ENCODE data around the gene SH2D5. TPM values are rescaled to one million over a fixed set of nuclear protein-coding genes. Genes with fewer than 3 reads are reported as not detected.
"Not testable (repeated sequence)": the region's sequence is repeated elsewhere in the genome, so short reads cannot be mapped to it uniquely, and the experiment has no call there.

SH2D5 gene
- total and polyA plus RNA-seq, 3 experiments from 2014 or later: 0.13 to 0.24 TPM; not detected in 1

DNA sequence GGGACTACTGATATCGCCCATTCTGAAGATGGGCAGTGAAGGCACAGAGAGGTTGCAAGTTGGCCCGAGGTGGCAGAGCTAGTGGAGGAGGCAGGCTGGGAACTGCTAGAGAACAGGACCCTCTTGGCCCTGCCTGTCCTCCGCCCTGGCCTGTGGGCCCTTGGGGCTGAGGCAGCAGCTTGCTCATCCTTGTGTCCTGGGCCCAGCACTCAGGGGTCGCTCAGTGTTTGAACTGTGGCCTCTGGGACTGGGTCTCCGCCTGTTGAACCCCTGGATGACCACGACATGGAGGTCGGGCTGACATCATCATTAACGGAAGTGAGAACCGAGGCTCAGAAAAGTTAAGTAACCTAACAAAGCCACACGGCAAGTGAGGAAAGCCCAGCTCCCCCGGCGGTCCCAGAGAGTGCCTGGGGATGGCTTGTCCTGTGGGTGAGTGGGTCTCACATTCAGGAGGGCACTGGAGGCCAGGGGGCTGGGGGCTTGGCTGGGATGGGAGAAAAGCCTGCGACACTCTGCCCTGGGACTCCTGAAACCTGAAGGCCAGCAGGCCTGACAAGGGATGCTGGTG, 48.4 kb downstream of the SH2D5 start:
- no peaks in the 10 kb centered on the region for H3K9me3 Mint-ChIP-seq
- ChIA-PET POLR2A (no interaction called here), CTCF (interaction anchor here (2.0 kb wide), 1 partner anchor 12 kb away, joined by 6 read pairs; no protein-coding TSS in a partner anchor)
- H3K4me3 Mint-ChIP-seq: no peak overlapping the region
- H3K36me3 Mint-ChIP-seq: no peaks in the 10 kb centered on the region
- Histone ChIP-seq H3K4me1 (ENCODE audit: insufficient read depth, low read length) (no peaks in the 10 kb centered on the region), H3K4me3 (ENCODE audit: low read length) (no peak overlapping the region), H3K27ac (ENCODE audit: low read depth, low read length) (no peak overlapping the region), H3K9me3 (ENCODE audit: low read length) (no peaks in the 10 kb centered on the region), H3K36me3 (ENCODE audit: insufficient read depth, low read length) (no peaks in the 10 kb centered on the region), H3K27me3 (ENCODE audit: insufficient read depth, low read length, poor library complexity, severe bottlenecking) (no peaks in the 10 kb centered on the region)
- H3K27me3 Mint-ChIP-seq: peaks cover 6 to 27% of the 10 kb centered on the region in 2 donors
- H3K27ac Mint-ChIP-seq: no peak overlapping the region
- DNase-seq: no peak
- H3K4me1 Mint-ChIP-seq: peaks cover 0 to 3% (median 0%) of the 10 kb centered on the region in 3 donors

DNA sequence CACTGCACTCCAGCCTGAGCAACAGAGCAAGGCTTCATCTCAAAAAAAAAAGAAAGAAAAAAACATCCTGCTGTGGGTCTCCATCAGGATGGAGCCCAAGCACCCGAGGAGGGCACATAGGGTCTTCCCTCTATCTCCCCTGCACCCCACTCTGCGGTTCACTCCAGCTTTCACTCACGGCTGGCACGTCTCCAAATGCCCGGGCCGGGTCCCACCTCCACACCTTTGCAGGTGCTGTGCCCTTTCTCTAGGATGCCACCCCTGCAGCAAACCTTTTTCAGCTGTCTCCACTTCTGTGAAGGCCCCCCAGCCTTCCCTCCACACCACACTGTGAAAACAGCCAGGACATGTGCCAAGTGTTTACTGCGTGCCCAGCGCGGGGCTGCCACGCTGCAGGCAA, 48.9 kb downstream of the SH2D5 start:
- H3K9me3 Mint-ChIP-seq: no peaks in the 10 kb centered on the region
- no peaks in the 10 kb centered on the region for H3K36me3 ChIP-seq (ENCODE audit: insufficient read depth, low read length)
- H3K27ac Mint-ChIP-seq: no peak overlapping the region
- H3K4me1 Mint-ChIP-seq: peaks cover 3 to 7% (median 4%) of the 10 kb centered on the region in 3 donors
- ChIA-PET CTCF (no interaction called here), POLR2A (no interaction called here)
- no peaks in the 10 kb centered on the region for H3K27me3 ChIP-seq (ENCODE audit: insufficient read depth, low read length, poor library complexity, severe bottlenecking)
- no peak overlapping the region for H3K4me3 ChIP-seq (ENCODE audit: low read length)
- DNase-seq: no peak
- no peaks in the 10 kb centered on the region for H3K36me3 Mint-ChIP-seq
- no peak overlapping the region for H3K4me3 Mint-ChIP-seq
- peaks cover 6 to 27% of the 10 kb centered on the region in 2 donors for H3K27me3 Mint-ChIP-seq
- no peaks in the 10 kb centered on the region for H3K9me3 ChIP-seq (ENCODE audit: low read length)
- no peak overlapping the region for H3K27ac ChIP-seq (ENCODE audit: low read depth, low read length)
- H3K4me1 ChIP-seq (ENCODE audit: insufficient read depth, low read length): no peaks in the 10 kb centered on the region

DNA sequence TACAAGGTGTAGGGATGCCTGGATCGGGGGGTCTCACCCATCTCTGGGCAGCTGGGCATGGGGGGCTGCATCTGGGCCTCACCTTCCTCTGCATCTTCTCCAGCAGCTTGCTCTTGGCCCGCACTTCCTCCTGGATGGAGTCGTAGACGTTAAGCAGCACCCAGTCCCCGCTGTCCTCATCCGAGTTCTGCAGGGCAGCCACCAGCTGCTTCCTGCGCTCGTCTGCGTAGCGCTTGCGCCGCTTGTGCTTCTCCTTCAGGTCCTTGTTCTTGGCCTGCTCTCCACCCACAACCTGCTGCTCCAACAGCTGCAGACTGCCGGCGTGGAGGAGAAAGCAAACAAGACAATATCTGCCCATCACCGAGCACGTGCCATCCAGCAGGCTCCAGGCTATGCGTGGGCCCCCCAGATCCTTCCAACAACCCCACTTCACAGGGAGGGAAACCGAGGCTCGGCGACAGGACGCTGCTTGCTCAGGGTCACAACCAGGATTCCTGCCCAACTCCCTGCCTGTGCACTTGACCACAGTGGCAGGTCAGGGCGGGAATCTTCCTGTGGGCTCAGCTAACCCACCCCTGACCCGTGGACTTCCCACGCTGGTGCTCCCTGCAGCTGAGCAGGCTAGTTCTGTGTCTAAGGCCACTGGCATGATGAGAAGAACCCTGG, 49.8 kb downstream of the SH2D5 start:
- Histone ChIP-seq H3K4me3 (ENCODE audit: low read length) (no peak overlapping the region), H3K27me3 (ENCODE audit: insufficient read depth, low read length, poor library complexity, severe bottlenecking) (no peaks in the 10 kb centered on the region), H3K36me3 (ENCODE audit: insufficient read depth, low read length) (no peaks in the 10 kb centered on the region), H3K9me3 (ENCODE audit: low read length) (no peaks in the 10 kb centered on the region), H3K4me1 (ENCODE audit: insufficient read depth, low read length) (no peaks in the 10 kb centered on the region), H3K27ac (ENCODE audit: low read depth, low read length) (no peak overlapping the region)
- POLR2A ChIA-PET: no interaction called here
- H3K9me3 Mint-ChIP-seq: peaks cover 0 to 4% (median 3%) of the 10 kb centered on the region in 5 donors
- no peak for DNase-seq
- H3K27me3 Mint-ChIP-seq: peaks cover 7 to 30% of the 10 kb centered on the region in 2 donors
- no peak overlapping the region for H3K27ac Mint-ChIP-seq
- CTCF ChIA-PET: no interaction called here
- peaks cover 9 to 14% (median 9%) of the 10 kb centered on the region in 3 donors for H3K4me1 Mint-ChIP-seq
- H3K4me3 Mint-ChIP-seq: no peak overlapping the region
- no peaks in the 10 kb centered on the region for H3K36me3 Mint-ChIP-seq

DNA sequence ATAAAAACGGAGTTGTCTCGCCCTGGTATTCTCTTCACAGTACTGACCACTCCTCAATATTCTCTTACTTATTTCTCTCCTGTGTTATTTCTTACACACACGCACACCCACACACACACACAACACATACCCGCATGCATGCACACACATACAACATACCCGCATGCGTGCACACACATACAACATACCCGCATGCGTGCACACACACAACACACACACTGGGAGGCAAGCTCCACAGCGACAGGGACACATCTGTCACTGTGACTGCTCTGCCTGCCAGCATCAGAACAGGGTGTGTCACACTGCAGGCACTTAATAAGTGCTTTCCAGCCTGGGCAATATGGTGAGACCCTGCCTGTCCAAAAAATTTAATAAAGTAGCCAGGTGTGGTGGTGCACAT, 50.5 kb downstream of the SH2D5 start:
- CTCF ChIA-PET: no interaction called here
- peaks cover 7 to 31% of the 10 kb centered on the region in 2 donors for H3K27me3 Mint-ChIP-seq
- peaks cover 9 to 14% (median 9%) of the 10 kb centered on the region in 3 donors for H3K4me1 Mint-ChIP-seq
- peak overlapping the region in 1 of 7 donors; percentile 37 for H3K4me3 Mint-ChIP-seq
- Histone ChIP-seq H3K27me3 (ENCODE audit: insufficient read depth, low read length, poor library complexity, severe bottlenecking) (no peaks in the 10 kb centered on the region), H3K36me3 (ENCODE audit: insufficient read depth, low read length) (no peaks in the 10 kb centered on the region), H3K4me1 (ENCODE audit: insufficient read depth, low read length) (no peaks in the 10 kb centered on the region), H3K4me3 (ENCODE audit: low read length) (no peak overlapping the region), H3K9me3 (ENCODE audit: low read length) (no peaks in the 10 kb centered on the region), H3K27ac (ENCODE audit: low read depth, low read length) (no peak overlapping the region)
- DNase-seq: no peak
- H3K36me3 Mint-ChIP-seq: no peaks in the 10 kb centered on the region
- peaks cover 0 to 4% (median 3%) of the 10 kb centered on the region in 5 donors for H3K9me3 Mint-ChIP-seq
- POLR2A ChIA-PET: no interaction called here
- no peak overlapping the region for H3K27ac Mint-ChIP-seq

DNA sequence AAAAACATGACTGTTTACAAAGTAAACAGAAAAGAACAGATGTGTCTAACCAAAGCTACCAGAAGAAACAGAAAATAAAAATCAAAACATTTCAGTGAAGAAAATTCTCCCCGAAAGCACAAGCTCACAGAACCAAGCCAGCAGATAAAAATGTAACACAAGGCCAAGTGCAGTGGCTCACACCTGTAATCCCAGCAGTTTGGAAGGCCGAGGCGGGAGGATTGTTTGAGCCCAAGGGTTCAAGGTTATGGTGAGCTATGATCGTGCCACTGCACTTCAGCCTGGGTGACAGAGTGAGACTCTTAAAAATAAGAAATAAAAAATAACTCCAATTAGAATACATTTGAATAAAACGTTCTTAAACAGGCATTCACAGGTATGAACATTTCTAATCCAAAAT, 52.2 kb downstream of the SH2D5 start:
- Histone ChIP-seq H3K4me1 (ENCODE audit: insufficient read depth, low read length) (no peaks in the 10 kb centered on the region), H3K9me3 (ENCODE audit: low read length) (no peaks in the 10 kb centered on the region), H3K27me3 (ENCODE audit: insufficient read depth, low read length, poor library complexity, severe bottlenecking) (no peaks in the 10 kb centered on the region), H3K36me3 (ENCODE audit: insufficient read depth, low read length) (no peaks in the 10 kb centered on the region), H3K4me3 (ENCODE audit: low read length) (no peak overlapping the region), H3K27ac (ENCODE audit: low read depth, low read length) (no peak overlapping the region)
- Mint-ChIP-seq H3K4me1 (peaks cover 9 to 14% (median 9%) of the 10 kb centered on the region in 3 donors), H3K27me3 (peaks cover 10 to 26% of the 10 kb centered on the region in 2 donors), H3K9me3 (peaks cover 0 to 4% (median 3%) of the 10 kb centered on the region in 5 donors), H3K4me3 (no peak overlapping the region), H3K36me3 (no peaks in the 10 kb centered on the region), H3K27ac (peak overlapping the region in 2 of 8 donors; percentile 15 to 32)
- no peak for DNase-seq
- CTCF ChIA-PET: no interaction called here
- POLR2A ChIA-PET: no interaction called here

DNA sequence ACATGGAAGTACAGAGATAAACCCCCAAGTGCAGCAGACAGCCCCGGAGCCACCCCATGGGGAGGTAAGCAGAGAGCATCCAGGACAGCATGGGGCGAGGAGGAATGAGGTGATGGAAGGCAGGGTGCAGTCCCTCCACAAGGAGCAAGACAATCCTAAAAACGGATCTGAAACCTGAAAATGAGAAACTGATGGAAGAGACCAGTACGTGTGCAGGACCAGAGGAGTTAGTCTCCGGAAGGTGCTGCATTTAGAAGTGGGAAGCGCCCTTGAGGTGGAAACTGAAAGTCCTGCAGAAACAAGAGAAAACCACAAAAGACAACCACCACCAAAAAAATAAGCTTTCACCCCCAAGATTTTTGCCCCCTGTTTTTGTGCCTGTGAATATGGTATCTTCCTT, 53.9 kb downstream of the SH2D5 start:
- peaks cover 9 to 14% (median 9%) of the 10 kb centered on the region in 3 donors for H3K4me1 Mint-ChIP-seq
- no peaks in the 10 kb centered on the region for H3K36me3 Mint-ChIP-seq
- H3K27ac Mint-ChIP-seq: peak overlapping the region in 2 of 8 donors; percentile 44 to 76
- POLR2A ChIA-PET: no interaction called here
- CTCF ChIA-PET: no interaction called here
- peaks cover 13 to 18% of the 10 kb centered on the region in 2 donors for H3K27me3 Mint-ChIP-seq
- H3K27me3 ChIP-seq (ENCODE audit: insufficient read depth, low read length, poor library complexity, severe bottlenecking): no peaks in the 10 kb centered on the region
- H3K9me3 ChIP-seq (ENCODE audit: low read length): no peaks in the 10 kb centered on the region
- no peaks in the 10 kb centered on the region for H3K4me1 ChIP-seq (ENCODE audit: insufficient read depth, low read length)
- H3K9me3 Mint-ChIP-seq: peaks cover 0 to 4% (median 3%) of the 10 kb centered on the region in 5 donors
- no peak for DNase-seq
- no peak overlapping the region for H3K4me3 ChIP-seq (ENCODE audit: low read length)
- H3K4me3 Mint-ChIP-seq: peak overlapping the region in 6 of 7 donors; percentile 17 to 80 (median 45)
- H3K36me3 ChIP-seq (ENCODE audit: insufficient read depth, low read length): no peaks in the 10 kb centered on the region
- H3K27ac ChIP-seq (ENCODE audit: low read depth, low read length): no peak overlapping the region

DNA sequence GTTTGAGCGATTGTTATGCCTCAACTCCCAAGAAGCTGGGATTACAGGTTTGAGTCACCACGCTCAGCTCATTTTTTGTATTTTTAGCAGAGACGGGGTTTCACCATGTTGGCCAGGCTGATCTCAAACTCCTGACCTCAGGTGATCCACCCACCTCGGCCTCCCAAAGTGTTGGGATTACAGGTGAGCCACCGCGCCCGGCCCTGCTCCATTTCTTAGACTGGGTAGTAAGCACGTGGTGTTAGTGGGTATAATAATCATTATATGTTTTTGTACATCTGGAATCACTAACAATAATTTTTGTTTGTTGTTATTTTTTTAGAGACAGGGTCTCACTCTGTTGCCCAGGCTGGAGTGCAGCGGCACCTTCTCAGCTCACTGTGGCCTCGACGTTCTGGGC, 58.9 kb downstream of the SH2D5 start:
- H3K4me3 Mint-ChIP-seq; H3K36me3 Mint-ChIP-seq; H3K9me3 Mint-ChIP-seq; H3K27me3 ChIP-seq (ENCODE audit: insufficient read depth, low read length, poor library complexity, severe bottlenecking); H3K27ac ChIP-seq (ENCODE audit: low read depth, low read length); H3K4me1 Mint-ChIP-seq; H3K36me3 ChIP-seq (ENCODE audit: insufficient read depth, low read length); H3K9me3 ChIP-seq (ENCODE audit: low read length); H3K4me3 ChIP-seq (ENCODE audit: low read length); H3K27ac Mint-ChIP-seq; POLR2A ChIA-PET; H3K4me1 ChIP-seq (ENCODE audit: insufficient read depth, low read length); CTCF ChIA-PET; DNase-seq: not testable (repeated sequence)
- peaks cover 12% of the 10 kb centered on the region in 2 donors for H3K27me3 Mint-ChIP-seq

DNA sequence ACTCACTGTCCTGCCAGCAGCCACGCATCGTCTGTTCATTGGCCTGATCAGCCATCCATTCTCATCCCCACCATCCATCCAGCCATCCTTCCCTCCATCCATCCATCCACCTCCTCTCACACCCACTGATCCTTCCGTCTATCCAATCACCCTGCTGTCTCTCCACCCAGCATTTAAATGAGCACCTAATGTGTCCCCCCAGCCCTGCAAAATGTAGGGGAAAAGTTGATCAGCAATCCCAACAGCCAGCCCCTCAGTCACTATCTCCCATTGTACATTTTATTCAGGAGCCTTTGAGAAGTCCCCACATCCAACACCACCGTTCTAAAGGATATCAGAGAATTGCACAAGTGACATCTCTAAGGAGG, 60.3 kb downstream of the SH2D5 start:
- Mint-ChIP-seq H3K4me1 (no peaks in the 10 kb centered on the region), H3K27ac (no peak overlapping the region), H3K36me3 (no peaks in the 10 kb centered on the region), H3K4me3 (peak overlapping the region in 1 of 7 donors; percentile 21), H3K27me3 (peaks cover 8 to 11% of the 10 kb centered on the region in 2 donors), H3K9me3 (no peaks in the 10 kb centered on the region)
- Histone ChIP-seq H3K27ac (ENCODE audit: low read depth, low read length) (no peak overlapping the region), H3K4me3 (ENCODE audit: low read length) (no peak overlapping the region), H3K27me3 (ENCODE audit: insufficient read depth, low read length, poor library complexity, severe bottlenecking) (no peaks in the 10 kb centered on the region), H3K36me3 (ENCODE audit: insufficient read depth, low read length) (no peaks in the 10 kb centered on the region), H3K4me1 (ENCODE audit: insufficient read depth, low read length) (no peaks in the 10 kb centered on the region), H3K9me3 (ENCODE audit: low read length) (no peaks in the 10 kb centered on the region)
- ChIA-PET CTCF (no interaction called here), POLR2A (no interaction called here)
- no peak for DNase-seq

Measured in CD8-positive, alpha-beta memory T cell (primary cell).